Skeletal muscle tissue (tissue), 4 donors: ENCODE results near the gene TRIM4. TPM values are rescaled to one million over a fixed set of nuclear protein-coding genes. Genes with fewer than 3 reads are reported as not detected.

Source experiments
- H3K27ac ChIP-seq: one replicate; pipeline ENCODE4 v1.7.0; 2013; ENCODE audit warnings: mild to moderate bottlenecking, low read depth, low read length, inconsistent platforms
- H3K27me3 ChIP-seq, 3 donors: one replicate each; pipeline ENCODE4 v1.7.0; 2013; ENCODE audit warnings: low read length in 3 of 3; ENCODE audit not compliant: control insufficient read depth in 3 of 3, insufficient read depth in 3 of 3
- H3K36me3 ChIP-seq, 3 donors: one replicate each; pipeline ENCODE4 v1.7.0; 2013; ENCODE audit warnings: low read length in 3 of 3; ENCODE audit not compliant: control insufficient read depth in 3 of 3, insufficient read depth in 3 of 3
- H3K4me1 ChIP-seq, 3 donors: one replicate each; pipeline ENCODE4 v1.7.0; 2013; ENCODE audit warnings: low read length in 3 of 3, mild to moderate bottlenecking in 3 of 3; ENCODE audit not compliant: control insufficient read depth in 3 of 3, insufficient read depth in 3 of 3
- H3K4me3 ChIP-seq, 3 donors: one replicate each; pipeline ENCODE4 v1.7.0; 2013; ENCODE audit warnings: low read length in 3 of 3
- H3K9ac ChIP-seq, 3 donors: one replicate each; pipeline ENCODE4 v1.7.0; 2013; ENCODE audit warnings: low read length in 3 of 3, mild to moderate bottlenecking in 3 of 3, moderate library complexity in 2 of 3, low read depth in 1 of 3
- H3K9me3 ChIP-seq, 3 donors: one replicate each; pipeline ENCODE4 v1.7.0; 2013; ENCODE audit warnings: low read length in 3 of 3; ENCODE audit not compliant: control insufficient read depth in 3 of 3
- total RNA-seq: library from RNA; depleted of rRNA; stranded (reverse); fragments of >200 nt; gene quantifications from one replicate; pipeline ENCODE4 v1.2.3, GENCODE V29; 2014
- donor health status: Osteomylitis.

Gene TRIM4
- total RNA-seq, 1 donor from 2014 or later: 15.1 TPM

- Histone ChIP-seq H3K4me1 (peaks cover 0 to 5% (median 0%) of the 10 kb centered on the region in 3 donors), H3K9ac (no peak overlapping the region), H3K4me3 (no peak overlapping the region), H3K9me3 (no peaks in the 10 kb centered on the region), H3K36me3 (no peaks in the 10 kb centered on the region), H3K27me3 (peaks cover 0 to 22% (median 6%) of the 10 kb centered on the region in 3 donors), H3K27ac (no peak overlapping the region)
These were observed 7.0 kb upstream of the TRIM4 start for GRCh38 chr7:99926321-99926720.

DNA sequence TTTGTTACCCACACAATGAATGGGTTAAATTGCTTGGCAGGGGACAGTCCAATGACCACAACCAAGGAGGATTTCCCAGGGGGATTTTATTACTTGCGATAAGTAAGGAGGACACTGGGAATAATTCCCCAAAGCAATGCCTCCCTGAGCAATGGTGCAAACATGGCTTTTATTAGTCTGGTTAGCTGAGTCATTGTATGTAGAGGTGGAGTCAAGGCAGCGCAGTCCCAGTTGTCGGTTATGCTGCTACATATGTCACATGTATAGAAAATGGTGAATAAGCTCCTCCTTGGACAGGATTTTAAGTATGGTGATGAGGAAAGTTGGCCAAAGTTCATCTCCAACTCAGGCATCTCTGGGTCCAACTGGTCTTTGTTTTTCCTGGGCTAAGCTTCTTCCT, 3.9 kb upstream of the TRIM4 start:
- Histone ChIP-seq H3K9me3 (no peaks in the 10 kb centered on the region), H3K27me3 (peaks cover 0 to 11% (median 2%) of the 10 kb centered on the region in 3 donors), H3K36me3 (no peaks in the 10 kb centered on the region), H3K4me3 (no peak overlapping the region), H3K9ac (no peak overlapping the region), H3K4me1 (peaks cover 4 to 13% (median 8%) of the 10 kb centered on the region in 3 donors), H3K27ac (no peak overlapping the region)

DNA sequence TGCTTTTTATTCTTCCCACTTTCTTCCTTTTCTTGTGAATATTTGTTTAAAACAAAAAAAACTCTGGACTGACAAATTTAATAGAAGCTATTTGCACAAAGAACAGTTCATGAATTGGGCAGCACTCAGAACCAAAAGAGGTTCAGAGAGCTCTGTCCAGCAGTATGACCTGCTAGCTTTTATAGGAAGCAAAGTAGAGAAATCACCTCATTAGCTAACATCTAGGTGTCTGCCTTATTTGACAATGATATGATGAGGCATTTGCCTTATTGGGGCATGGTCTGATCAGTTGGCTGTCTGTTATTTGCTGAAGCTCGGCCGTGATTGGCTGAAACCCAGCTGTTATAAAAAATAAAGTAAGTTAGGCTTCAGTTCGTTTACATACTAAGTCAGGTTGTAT, 819 bp upstream of the TRIM4 start:
- peak overlapping the region in 2 of 3 donors; percentile 84 to 86 for H3K9ac ChIP-seq
- H3K27me3 ChIP-seq: no peaks in the 10 kb centered on the region
- H3K36me3 ChIP-seq: peaks cover 4 to 21% (median 11%) of the 10 kb centered on the region in 3 donors
- peaks cover 17 to 25% (median 24%) of the 10 kb centered on the region in 3 donors for H3K4me1 ChIP-seq
- no peaks in the 10 kb centered on the region for H3K9me3 ChIP-seq
- H3K4me3 ChIP-seq: peak overlapping the region; percentile 84 to 92 (median 85)
- peak overlapping the region; percentile 82 for H3K27ac ChIP-seq

DNA sequence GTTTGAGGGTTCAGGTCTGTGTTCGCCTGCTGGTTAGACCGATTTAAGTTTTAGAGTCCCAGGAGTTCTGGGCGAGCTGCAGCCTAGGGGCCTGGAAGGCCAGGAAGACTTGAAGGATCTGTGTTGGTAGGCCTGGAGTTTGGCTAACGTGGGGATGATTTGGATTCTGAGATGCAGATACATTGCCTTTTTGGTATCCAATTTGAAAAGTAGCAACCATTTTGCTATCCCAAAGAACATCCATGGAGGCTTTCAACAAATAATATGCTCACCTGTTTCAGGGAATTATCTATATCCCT, 433 bp upstream of the TRIM4 start:
- Histone ChIP-seq H3K27me3 (no peaks in the 10 kb centered on the region), H3K4me1 (peaks cover 17 to 25% (median 24%) of the 10 kb centered on the region in 3 donors), H3K9ac (peak overlapping the region; percentile 84 to 95 (median 86)), H3K9me3 (no peaks in the 10 kb centered on the region), H3K4me3 (peak overlapping the region; percentile 84 to 92 (median 85)), H3K36me3 (peaks cover 4 to 22% (median 11%) of the 10 kb centered on the region in 3 donors), H3K27ac (peak overlapping the region; percentile 82)

GRCh38 chr7:99910976-99911375, 8.4 kb downstream of the TRIM4 start:
- Histone ChIP-seq H3K9ac (no peak overlapping the region), H3K4me1 (no peaks in the 10 kb centered on the region), H3K36me3 (peaks cover 19 to 47% (median 21%) of the 10 kb centered on the region in 3 donors), H3K9me3 (no peaks in the 10 kb centered on the region), H3K27ac (no peak overlapping the region), H3K27me3 (no peaks in the 10 kb centered on the region), H3K4me3 (no peak overlapping the region)

DNA sequence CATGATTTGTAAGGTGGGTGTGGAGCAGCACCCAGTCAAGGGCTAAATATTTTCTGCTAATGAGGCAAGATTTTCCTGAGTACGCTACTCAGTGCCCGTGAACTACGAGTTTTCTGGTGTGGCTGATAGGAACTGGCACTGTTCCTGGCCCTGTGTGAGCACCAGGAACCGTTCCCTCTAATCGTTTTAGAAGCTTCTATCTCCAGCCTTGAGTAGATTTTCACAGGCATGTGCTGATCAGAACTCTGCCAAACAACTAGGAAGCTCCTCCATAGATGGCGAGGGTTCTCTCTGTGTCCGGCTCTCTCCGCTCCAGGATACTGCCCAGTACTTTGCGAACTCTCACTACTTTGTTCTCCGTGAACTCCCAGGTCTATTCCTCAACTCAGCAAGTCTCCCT, 17.7 kb downstream of the TRIM4 start:
- no peak overlapping the region for H3K4me3 ChIP-seq
- H3K4me1 ChIP-seq: no peaks in the 10 kb centered on the region
- no peak overlapping the region for H3K27ac ChIP-seq
- H3K27me3 ChIP-seq: no peaks in the 10 kb centered on the region
- H3K9ac ChIP-seq: no peak overlapping the region
- peaks cover 17 to 57% (median 33%) of the 10 kb centered on the region in 3 donors for H3K36me3 ChIP-seq
- H3K9me3 ChIP-seq: no peaks in the 10 kb centered on the region

- no peaks in the 10 kb centered on the region for H3K9me3 ChIP-seq
- no peak overlapping the region for H3K9ac ChIP-seq
- no peak overlapping the region for H3K4me3 ChIP-seq
- no peak overlapping the region for H3K27ac ChIP-seq
- H3K4me1 ChIP-seq: no peaks in the 10 kb centered on the region
- H3K36me3 ChIP-seq: peaks cover 13 to 48% (median 30%) of the 10 kb centered on the region in 3 donors
- H3K27me3 ChIP-seq: no peaks in the 10 kb centered on the region
These were observed 19.4 kb downstream of the TRIM4 start for GRCh38 chr7:99899830-99900519.

- Histone ChIP-seq H3K27ac (no peak overlapping the region), H3K9me3 (no peaks in the 10 kb centered on the region), H3K4me1 (no peaks in the 10 kb centered on the region), H3K27me3 (no peaks in the 10 kb centered on the region), H3K9ac (no peak overlapping the region), H3K36me3 (peaks cover 13 to 41% (median 30%) of the 10 kb centered on the region in 3 donors), H3K4me3 (no peak overlapping the region)
These were observed 20.5 kb downstream of the TRIM4 start for GRCh38 chr7:99898836-99899235.

GRCh38 chr7:99898023-99898357, 21.3 kb downstream of the TRIM4 start:
- Histone ChIP-seq H3K27ac (no peak overlapping the region), H3K36me3 (peaks cover 10 to 34% (median 22%) of the 10 kb centered on the region in 3 donors), H3K4me1 (no peaks in the 10 kb centered on the region), H3K9ac (no peak overlapping the region), H3K4me3 (no peak overlapping the region), H3K27me3 (no peaks in the 10 kb centered on the region), H3K9me3 (no peaks in the 10 kb centered on the region)

DNA sequence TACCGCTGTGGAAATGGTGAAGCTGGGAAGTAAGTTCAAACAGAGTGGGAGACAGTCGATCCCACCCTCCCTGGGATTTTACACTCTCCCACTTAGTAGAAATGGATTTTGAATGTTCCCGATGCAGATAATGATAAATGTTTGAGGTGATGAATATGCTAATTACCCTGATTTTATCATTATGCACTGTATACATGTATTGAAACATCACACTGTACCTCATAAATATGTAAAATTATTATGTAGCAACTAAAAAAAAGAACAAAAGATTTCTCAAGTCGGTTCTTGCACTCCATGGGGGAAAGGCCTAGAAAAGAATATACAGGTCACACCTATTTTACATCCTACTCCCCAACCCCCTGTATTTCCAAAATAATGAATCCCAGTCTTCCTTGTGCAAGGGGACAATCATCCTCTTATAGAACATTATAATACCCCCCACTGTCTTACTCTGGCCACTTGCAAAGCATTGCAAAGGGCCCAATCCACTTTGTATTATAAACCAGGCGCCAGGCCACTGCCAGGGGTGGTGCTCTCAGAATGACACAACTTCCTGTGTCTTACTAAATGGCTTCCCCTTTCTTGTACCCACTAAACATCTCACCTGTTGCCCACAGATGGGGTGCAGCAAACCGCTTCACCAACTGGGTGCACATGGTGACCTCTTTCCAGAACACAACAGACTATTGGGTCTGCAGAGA, 21.9 kb downstream of the TRIM4 start:
- Histone ChIP-seq H3K9me3 (no peaks in the 10 kb centered on the region), H3K27ac (no peak overlapping the region), H3K36me3 (peaks cover 8 to 29% (median 18%) of the 10 kb centered on the region in 3 donors), H3K4me1 (no peaks in the 10 kb centered on the region), H3K4me3 (no peak overlapping the region), H3K27me3 (no peaks in the 10 kb centered on the region), H3K9ac (no peak overlapping the region)
